Measurements from ENCODE around the gene BBS7.

Gene BBS7

DNA sequence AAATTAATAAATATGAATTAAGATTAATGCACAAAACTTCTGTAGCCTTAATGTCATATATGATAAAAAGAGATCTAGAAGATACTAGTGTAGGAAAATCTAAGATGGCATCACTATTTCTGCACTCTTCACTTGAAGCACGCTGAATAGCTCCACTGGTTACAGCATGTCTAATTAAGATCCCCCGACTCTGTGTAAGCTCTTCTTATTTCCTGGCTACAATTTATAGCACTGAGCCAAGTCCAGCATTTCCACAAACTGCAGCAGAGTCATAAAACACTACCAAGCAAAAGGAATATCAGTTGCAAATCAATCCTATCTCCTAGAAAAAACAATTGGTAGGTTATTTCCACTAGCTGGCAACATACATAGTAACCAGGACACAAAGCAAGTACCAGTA lies 45.3 kb downstream of the BBS7 start:
- DNase-seq = no peak

DNA sequence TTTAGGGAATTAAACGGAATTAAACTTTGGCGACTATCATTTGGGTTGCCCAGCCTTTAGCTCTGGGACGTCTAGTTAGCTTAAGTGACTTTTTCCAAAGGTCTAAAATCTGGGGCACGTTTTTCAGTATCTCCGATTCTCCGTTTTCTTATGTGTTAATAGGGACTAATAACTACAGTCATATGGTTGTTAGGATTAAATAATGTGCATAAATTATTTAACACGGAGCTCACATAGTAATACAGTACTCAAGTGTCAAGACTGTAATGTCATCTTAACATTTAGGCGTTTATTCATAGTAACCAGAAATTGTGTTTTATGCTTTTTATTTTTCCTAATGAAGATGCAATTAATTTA lies 46.1 kb downstream of the BBS7 start:
- DNase-seq = no peak

DNA sequence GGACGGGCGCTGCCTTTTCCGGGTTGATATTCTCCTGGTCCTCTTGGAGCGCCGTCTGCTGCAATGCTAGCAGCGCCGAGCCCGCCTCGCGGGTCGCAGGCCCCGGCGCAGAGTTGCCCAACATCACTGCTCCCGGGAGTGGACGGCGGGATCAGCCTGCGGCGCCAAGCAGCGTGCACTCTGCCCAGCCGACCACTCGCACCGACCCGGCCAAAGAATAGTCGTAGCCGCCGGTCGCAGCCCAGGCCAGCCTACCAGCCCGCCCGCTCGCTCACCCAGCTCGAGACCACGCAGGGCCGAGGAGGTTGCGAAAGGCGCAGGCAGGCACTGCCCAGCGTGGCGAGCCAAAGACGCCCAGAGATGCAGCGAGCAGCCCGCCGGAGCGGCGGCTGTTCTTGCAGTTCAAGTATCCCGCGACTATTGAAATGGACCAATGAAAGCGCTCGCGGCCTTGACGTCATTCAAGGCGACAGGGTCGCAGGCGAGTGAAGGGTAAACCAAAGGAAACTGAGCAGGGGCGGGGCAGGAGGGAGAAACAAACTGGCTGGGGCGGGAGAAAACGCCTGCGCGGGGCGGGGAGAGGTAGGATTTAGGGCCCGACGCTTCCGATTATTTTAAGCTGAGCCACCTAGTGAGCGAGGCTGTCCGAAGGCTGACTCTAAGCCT lies 46.6 kb downstream of the BBS7 start, which contains the start of gene CCNA2:
TSS of gene CCNA2 (minus strand) at position 379 of the 666 bp plus-strand sequence. CDS start at position 124, 255 bp downstream.
- DNase-seq = peak; percentile 93

DNA sequence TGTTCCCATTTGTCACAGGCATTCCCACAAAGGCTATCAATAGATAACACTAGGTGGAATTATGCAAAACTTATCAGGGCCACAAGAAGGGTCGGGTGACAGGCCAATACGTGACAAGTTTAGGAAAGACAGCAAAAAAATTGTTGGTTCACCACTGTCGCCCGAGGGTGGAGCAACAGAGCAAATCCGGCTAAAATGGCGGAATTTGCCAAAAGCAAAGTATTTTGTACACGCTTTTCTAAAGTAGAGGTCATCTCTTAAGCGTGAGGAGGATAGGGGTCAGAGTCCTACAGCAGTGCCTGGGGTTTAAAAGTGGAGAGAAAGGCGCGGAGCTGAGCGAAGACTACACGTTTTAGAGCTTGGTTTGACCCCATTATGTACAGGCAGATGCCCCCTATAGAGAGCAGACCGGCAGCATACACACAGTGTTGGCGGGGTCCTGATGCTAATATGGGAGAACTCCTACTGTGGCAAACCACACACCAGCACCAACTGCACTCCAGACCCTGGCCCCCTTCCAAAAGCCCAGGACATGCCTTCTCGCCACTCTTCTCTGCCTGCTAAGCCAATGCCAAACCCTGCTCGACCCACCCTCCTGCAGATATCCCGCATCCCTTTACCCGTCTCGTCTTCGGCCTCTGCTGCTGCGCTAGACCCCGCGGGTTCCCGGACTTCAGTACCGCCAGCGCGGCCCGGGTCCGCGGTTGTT lies 47.3 kb downstream of the BBS7 start:
- no peak for DNase-seq

DNA sequence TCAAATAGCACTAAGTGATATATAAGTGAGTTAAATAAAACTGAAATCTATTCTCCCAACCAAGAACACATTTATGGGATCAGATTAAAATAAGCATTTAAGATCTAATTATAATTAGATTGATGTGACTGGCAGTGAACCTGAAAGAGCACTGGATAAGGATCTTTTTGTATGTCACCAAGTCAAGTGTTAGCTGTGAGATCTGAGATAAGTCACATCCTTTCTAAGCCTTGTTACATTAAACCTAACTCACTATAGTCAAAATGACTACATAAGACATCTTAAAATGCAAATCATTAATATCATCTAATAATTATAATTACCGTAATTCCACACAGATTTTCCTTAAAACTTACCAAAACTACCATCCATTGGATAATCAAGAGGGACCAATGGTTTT lies 48.2 kb downstream of the BBS7 start:
- no peak for DNase-seq

DNA sequence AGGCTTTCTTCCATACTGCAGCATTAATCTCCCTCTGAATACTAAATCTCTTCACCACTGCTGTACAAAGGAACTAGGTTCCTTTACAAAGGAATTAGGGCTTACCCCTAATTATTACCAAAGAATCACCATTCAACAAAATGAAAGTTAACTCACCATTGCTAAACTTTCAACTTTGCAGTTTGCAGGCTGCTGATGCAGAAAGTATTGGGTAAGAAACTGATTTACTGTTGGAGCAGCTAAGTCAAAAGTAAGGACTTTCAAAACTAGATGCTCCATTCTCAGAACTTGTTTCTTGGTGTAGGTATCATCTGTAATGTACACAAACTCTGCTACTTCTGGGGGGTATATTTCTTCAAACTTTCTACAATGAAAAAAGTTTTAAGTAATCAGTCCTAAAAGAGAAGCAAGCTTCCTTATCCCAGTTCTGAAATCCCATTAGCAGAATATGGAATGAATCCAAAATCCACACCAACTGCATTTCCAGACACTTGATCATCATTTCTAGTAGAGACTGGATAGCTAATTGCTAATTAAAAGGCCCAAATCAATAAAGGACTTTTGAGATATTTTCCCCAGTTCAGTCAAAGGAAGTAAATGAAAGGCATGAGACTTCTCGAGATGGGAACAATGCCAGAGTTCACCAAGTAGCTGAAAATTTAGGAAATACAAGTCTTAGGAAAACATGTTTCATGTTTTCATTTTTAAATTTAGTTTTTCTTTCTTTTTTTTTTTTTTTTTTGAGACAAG lies 50.9 kb downstream of the BBS7 start:
- DNase-seq = no peak

DNA sequence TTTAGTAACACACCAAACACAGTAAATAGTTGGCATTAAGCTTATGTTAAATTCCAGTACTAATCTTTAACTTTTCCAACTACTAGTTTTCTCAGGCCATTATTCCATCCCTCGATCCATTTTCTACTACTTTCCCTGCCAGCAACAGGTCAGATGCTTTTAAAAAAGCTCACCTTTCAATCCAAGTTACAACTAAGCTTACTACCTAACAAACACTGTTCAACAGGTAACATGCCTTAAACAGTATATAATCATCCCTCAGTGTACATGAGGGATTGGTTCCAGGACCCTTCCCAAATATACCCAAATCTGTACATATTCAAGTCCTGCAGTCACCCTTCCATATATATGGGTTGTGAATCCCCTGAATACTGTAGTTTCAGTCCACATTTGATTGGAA lies 52.1 kb downstream of the BBS7 start:
- no peak for DNase-seq

DNA sequence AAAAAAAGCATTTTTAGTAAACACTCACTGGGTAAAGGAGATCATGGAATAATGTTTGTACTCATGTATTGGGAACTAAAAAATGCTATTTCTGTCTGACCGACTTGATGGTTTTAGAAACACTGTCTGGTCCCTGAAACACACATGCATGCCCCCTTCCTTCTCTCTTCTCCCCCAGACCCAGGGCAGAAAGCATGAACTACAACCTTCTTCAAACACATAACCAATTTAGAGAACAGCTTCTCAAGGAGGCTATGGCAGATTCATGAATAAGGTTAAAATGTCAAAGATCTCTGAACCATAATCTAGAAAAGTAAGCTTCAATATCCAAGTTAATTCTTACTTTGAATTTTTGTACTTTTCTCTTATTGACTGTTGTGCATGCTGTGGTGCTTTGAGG lies 52.6 kb downstream of the BBS7 start:
- no peak for DNase-seq

DNA sequence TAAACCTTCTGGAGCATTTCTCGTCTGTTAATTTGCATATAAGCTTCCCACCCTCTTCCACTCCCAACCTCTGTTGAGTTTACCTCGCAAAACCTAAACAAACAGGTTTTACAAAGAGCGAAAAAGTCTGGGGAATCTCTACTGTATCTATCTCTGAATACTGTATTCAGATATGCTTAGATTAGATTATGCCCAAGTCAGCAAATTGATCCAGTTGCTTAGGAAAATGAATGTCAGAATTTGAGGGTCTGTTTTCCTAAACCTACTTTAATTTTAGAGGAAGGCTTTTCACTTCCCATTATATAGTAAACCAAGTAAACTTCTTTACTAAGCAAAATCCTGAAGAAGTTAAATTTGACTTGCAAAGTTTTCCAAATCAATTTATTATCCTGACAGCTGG lies 53.3 kb downstream of the BBS7 start:
- no peak for DNase-seq

DNA sequence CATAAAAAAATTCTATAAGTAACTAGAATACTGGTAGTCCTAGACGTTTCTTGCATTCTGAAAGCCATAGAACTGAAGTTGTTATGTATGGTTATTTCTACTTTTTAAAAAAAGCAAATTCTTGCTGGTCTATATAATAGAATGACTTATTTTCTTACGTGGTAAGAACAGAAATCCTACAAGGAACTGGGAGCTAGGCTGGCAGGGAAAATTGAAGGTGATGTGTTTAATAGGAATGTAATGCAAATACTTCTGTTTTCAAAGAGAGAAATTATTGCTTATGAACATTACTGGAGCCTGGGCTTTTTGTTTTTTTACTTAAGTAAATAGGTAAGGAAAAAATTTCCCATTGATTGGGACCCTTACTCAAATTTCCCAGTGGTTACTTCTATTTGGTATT lies 55.5 kb downstream of the BBS7 start:
- no peak for DNase-seq

DNA sequence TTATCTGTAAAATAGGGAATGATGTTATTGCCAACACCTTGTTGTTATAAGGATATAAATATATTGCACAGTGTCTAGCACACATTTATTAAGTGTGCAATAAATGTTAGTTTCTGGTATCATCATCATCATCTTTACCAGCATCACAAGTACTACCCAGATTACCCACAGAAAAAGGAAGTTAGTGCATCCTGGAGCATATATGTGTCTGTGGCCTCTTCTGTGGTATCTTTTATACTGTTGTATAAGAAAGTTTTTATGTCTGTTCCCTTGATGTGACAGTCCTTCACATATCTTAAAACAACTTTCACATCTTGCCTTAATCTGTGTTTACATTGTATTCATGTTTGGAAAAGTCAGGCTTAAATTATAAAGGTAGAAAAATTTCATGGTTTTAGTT lies 59.2 kb downstream of the BBS7 start:
- DNase-seq = no peak

DNA sequence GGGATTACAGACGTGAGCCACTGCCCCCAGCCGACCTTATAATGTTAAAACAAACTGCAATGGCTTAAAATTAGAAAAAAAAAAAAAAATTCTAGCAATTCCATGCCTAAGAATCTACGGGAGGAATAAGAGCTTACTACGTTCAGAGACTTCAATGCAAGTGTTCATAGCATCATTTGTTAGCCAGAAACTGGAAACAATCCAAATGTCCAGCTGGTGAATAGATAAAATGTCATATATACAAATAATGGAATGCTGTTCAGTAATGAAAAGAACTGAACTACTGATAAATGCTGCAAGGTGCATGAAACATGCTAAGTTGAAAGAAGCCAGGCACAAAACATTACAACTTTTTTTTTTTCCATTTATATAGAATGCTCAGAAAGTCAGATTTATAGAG lies 63.9 kb downstream of the BBS7 start:
- no peak for DNase-seq

DNA sequence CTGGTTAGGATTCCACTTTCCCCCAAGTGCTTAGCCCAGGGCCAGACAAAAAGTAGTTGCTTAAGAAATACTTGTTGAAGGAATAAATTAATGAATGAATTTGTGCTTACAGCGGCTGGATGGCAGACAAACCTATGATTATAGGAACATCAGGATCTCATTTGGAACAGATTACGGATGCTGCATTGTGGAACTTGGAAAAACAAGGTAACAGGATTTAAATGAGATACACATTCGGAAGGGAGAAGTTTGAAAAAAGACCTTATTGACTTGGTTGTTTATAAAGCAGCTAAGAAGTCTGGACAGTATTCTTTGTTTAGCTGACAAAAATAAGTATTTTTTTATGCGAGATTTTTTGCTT lies 68.6 kb downstream of the BBS7 start:
- no peak for DNase-seq

DNA sequence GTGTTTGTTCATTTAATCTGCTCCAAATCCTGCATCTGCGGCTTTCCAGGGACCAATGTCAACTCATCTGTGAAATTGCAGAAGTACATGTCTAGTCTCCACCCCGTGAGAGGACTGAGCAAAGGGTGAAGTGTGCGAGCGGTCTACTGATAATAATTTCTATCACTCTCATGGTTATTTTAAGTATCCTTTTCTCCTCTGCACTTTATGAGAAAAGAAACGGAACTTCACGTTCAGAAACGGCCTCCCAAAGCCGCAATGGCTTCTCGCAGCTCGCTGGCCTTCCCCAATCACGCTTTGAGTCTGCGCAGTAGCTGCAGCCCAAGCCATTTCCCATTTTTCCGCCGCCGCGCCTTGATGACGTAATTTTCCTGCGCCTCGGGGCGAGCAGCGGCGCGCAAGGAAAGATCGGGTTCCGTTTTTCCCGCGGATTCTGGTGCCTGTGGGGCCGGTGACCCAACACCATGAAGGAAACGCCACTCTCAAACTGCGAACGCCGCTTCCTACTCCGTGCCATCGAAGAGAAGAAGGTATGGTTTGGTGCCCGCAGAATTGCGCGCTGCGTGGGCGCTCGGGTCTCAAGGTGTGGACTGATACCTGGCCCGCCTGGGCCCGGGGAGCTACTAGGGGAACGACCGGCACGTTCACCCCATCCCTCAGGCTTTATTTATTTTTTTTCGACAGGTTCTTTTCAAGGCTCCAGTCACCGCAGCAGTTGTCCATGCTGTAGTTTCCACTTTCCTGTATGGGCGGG lies 69.1 kb downstream of the BBS7 start, which contains the start of gene EXOSC9:
TSS of gene EXOSC9 (plus strand) at position 363 of the 754 bp plus-strand sequence. CDS start at position 465, 102 bp downstream.
- peak; percentile 95 for DNase-seq

DNA sequence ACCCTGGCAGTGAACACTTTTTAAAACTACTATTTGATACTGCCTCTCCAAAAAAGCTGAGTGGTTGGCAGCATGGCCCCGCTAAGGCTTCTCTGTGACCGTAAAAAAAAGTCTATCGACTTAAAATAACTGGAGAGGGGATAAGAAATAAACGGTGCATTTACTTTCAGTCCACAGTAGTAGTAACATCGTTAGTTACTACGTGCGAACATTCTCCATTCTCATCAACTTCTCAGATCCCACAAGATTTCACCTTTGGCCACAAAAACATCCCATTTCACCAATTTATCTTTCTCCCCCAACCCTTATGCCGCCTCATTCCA lies 69.7 kb downstream of the BBS7 start:
- no peak for DNase-seq

DNA sequence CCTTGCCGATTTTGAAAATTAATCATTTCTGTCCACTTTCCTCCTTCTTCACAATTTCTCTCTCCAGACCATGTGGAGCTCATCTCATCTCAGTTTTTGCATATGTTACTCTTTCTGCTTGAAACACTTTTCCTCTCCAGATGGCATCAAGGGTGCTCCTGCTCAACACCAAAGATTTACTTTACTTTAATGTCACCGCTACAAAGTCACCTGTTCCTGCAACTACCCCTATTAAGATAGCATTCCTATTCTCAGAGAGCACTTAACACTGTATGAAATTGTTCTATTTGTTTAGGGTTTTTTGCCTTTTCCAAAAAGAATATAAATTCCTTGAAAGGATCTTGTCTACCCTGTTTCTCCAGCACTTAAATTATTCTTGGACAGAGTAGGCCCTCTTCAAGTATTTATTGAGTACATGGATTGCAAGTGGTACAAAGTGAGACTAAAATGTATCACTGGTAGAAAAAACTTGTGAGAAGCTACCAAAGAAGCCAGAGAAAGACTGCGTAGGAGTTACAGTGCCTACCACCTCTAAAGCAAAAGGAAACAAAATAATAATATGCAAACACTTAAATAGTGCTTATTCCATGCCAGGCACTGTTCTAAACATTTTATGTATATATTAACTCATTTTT lies 70.3 kb downstream of the BBS7 start:
- DNase-seq = no peak

DNA sequence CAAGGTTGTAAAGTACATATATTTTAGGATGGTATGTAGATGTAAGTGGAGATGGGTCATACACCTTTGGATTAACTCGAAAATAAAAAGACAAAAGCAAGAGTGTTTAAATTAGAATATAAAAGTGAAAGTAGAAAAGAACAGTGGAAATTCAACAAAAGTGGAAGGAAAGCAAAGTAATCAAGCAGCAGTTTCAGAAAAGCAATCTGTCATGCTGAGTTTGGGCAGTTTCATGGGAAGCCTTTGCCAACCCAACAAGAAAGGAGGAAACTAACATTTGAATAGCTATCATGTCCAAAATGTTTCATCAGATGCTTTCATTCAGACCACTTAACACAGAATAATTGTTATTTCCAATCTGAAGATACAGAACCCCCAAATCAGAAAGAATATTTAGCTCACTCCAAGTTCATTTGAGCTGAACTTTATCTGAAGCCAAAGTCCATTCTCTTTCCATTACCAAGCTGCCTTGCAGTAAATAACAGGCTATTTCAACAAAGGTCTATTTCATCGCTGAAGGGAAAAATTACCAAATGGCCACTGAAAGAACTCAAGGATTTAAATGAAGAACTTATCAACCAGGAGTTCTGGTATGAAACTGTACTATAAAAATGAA lies 71.0 kb downstream of the BBS7 start:
- no peak for DNase-seq

DNA sequence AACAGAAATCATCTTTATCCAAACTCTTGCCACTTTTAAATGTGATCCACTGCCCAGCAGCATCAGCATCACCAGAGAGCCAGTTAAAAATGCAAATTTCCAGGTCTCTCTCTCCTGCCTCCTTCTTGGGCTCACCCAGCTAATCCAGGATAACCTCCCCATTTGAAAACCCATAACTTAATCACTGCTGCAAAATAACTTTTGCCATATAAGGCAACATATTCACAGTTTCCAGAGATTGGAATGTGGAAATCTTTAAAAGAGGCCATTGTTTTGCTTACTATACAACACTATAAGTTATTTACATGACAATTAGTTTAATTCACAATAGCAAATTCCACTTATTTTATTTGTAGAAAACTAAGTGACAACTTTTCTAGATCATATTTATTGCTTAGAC lies 74.0 kb downstream of the BBS7 start:
- no peak for DNase-seq

DNA sequence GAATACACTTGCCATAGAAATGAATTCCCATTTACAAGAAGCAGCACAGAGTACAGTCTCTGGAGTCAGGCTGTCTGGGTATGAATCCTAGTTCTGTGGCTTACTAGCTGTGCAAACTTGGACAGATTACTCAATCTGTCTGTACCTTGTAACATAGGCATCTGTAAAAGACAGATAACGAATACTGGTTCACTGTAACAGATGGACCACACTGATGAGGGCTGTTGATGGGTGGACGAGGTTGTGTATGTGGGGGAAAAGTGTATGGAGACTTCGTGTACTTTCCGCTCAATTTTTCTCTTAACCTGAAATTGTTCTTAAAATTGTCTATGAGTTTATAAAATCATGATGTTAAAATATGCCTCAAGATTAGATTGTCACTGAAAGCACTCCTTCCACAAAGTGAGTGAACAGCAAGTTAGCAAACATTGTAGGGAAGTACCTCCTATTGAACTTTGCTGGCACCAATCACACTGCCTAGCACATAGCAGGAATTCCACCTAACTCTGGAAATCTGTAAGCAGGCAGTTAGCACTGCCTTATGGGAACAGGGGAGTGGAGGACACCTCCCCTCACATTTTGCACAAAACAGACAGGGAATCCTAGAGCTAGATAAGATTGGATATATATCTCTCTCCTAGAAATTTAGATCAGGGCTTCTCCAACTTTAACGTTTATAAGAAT lies 75.6 kb downstream of the BBS7 start:
- DNase-seq = no peak

DNA sequence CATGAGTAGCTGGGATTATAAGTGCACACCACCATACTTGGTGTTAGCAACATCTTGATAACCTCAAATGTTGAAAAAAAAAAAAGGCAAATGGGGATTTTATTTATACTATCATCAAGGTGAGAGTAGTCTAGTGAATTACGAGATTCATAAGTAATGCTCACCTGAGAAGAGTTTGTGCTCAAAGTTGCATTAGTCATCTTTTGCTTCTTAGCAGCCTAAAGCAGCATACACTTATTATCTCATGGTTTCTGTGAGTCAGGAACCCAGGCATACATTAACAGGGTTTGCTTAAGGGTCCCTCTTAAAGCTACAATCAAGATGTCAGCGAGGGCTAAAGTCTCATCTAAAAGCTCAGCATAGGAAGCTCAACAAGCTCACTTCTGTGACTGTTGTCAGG lies 77.3 kb downstream of the BBS7 start:
- DNase-seq = no peak

DNA sequence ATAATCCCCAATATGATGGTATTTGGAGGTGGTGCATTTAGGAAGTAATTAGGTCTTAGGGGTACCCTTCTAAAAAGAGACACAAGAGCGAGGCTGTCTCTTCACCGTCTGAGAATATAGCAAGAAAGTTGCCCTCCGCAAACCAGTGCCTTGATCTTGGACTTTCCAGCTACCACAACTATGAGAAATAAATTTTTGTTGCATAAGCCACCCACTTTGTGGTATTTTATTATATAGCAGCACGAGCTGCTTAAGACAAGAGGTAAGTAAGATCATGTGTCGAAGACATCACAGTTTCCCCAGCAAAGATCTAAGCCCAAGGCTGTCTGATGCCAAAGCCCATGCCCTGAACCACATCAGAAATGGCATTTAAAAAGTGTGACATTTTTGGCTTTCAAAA lies 78.8 kb downstream of the BBS7 start:
- DNase-seq = no peak

DNA sequence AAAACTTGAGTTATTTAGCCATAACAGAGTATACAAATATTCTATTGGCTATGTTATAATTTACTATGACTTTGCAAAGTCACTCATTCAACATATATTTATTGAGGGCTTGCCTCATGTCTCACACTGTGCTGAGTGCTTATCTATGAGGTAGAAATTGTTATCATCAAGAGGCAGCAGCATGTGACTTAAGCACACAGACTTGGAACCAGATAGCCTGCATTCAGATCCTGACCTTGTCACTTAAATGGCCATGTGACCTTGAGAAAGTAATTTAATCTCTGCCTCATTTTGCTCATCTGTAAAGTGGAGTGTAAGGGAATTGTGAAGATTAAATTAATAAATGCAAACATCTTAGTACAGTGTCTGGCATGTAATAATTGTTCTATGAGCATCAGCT lies 79.3 kb downstream of the BBS7 start:
- DNase-seq = no peak
